Activated CD8-positive, alpha-beta memory T cell treated with anti-CD3 and anti-CD28 coated beads, Interleukin-2, amount 50 U/mL, for 4 hours (primary cell): ENCODE results near the gene EXO1.
"Not testable (repeated sequence)": the region's sequence is repeated elsewhere in the genome, so short reads cannot be mapped to it uniquely, and the experiment has no call there.

Experiments
- DNase-seq: peaks from one replicate; pipeline ENCODE4 v3.0.0-alpha.2; 2020

The EXO1 gene

GRCh38 chr1:241847796-241848685 is at the start of gene EXO1:
Gene EXO1 (plus strand): TSS chr1:241848204. CDS start chr1:241850426, 2,222 bp downstream.
- DNase-seq: peak; percentile 87

- DNase-seq: no peak
Observed at GRCh38 chr1:241799416-241799815, 48.6 kb upstream of the EXO1 start.

GRCh38 chr1:241800640-241801039 is 47.4 kb upstream of the EXO1 start:
- DNase-seq: no peak

GRCh38 chr1:241802863-241803262 is 45.1 kb upstream of the EXO1 start:
- DNase-seq: no peak

GRCh38 chr1:241804706-241805105 is 43.3 kb upstream of the EXO1 start:
- not testable (repeated sequence) for DNase-seq

- no peak for DNase-seq
Observed at GRCh38 chr1:241808265-241808664, 39.7 kb upstream of the EXO1 start.

- DNase-seq: no peak
Observed at GRCh38 chr1:241810769-241811405, 37.1 kb upstream of the EXO1 start.

- DNase-seq: no peak
Observed at GRCh38 chr1:241813768-241814320, 34.2 kb upstream of the EXO1 start.

- DNase-seq: no peak
Observed at GRCh38 chr1:241816008-241816407, 32.0 kb upstream of the EXO1 start.

- DNase-seq: no peak
Observed at GRCh38 chr1:241817331-241817792, 30.6 kb upstream of the EXO1 start.

- DNase-seq: no peak
Observed at GRCh38 chr1:241817956-241818612, 29.9 kb upstream of the EXO1 start.

GRCh38 chr1:241819340-241819866 is 28.6 kb upstream of the EXO1 start:
- no peak for DNase-seq

- no peak for DNase-seq
Observed at GRCh38 chr1:241821363-241821762, 26.6 kb upstream of the EXO1 start.

GRCh38 chr1:241822846-241823245 is 25.2 kb upstream of the EXO1 start:
- DNase-seq: no peak

- DNase-seq: no peak
Observed at GRCh38 chr1:241823925-241824324, 24.1 kb upstream of the EXO1 start.

GRCh38 chr1:241825581-241825980 is 22.4 kb upstream of the EXO1 start:
- DNase-seq: no peak

- not testable (repeated sequence) for DNase-seq
Observed at GRCh38 chr1:241826613-241827012, 21.4 kb upstream of the EXO1 start.

- no peak for DNase-seq
Observed at GRCh38 chr1:241827264-241827663, 20.7 kb upstream of the EXO1 start.

GRCh38 chr1:241828463-241829021 is 19.5 kb upstream of the EXO1 start:
- DNase-seq: no peak

- DNase-seq: no peak
Observed at GRCh38 chr1:241829468-241829867, 18.5 kb upstream of the EXO1 start.

- no peak for DNase-seq
Observed at GRCh38 chr1:241834733-241835377, 13.1 kb upstream of the EXO1 start.

- DNase-seq: no peak
Observed at GRCh38 chr1:241836941-241837340, 11.1 kb upstream of the EXO1 start.
